ENCODE data around the gene ATXN7L1. TPM values are rescaled to one million over a fixed set of nuclear protein-coding genes. Genes with fewer than 3 reads are reported as not detected.

Gene ATXN7L1
- total and polyA plus RNA-seq, 2 of the 8 experiments (the other 6 are each of a cell fraction or from before 2014, with no cell fraction given) = 14.3 to 34.0 TPM

GRCh38 chr7:105807448-105807762, 69.0 kb downstream of the ATXN7L1 start:
- no peak overlapping the region for H2BK15ac ChIP-seq (ENCODE audit: low read length)
- H3K4me2 ChIP-seq (ENCODE audit: insufficient read depth in 1 of 2, low read depth in 2 of 2, low read length in 2 of 2) = no peak overlapping the region
- ChIA-PET POLR2A (ENCODE audit: partially characterized antibody) (no interaction called here), CTCF (ENCODE audit: partially characterized antibody) (interaction anchor here (1.1 to 5.5 kb wide), 7 partner anchors 9 to 358 kb away, joined by 3 to 39 read pairs (median 5); no protein-coding TSS in a partner anchor)
- no peaks in the 10 kb centered on the region for H3K23me2 ChIP-seq (ENCODE audit: low read depth, low read length)
- FAIRE-seq (no peak), DNase-seq (ENCODE audit: low read depth in 1 of 2, low spot score in 2 of 2) (no peak)
- H2BK5ac ChIP-seq (ENCODE audit: low read depth, low read length) = no peak overlapping the region
- WGBS, 2 experiments (ENCODE audit: extremely low coverage in 1 of 2, insufficient coverage in 1 of 2, insufficient read length in 1 of 2, insufficient replicate concordance in 2 of 2, low coverage in 1 of 2, low lambda C conversion rate in 2 of 2, missing lambda C conversion rate in 1 of 2) = 75% methylated on average over 4 of the region's 4 CpGs; no CpG with 5 or more reads in 1 of the 2 experiments
- H2BK20ac ChIP-seq (ENCODE audit: low read length) = no peak overlapping the region
- no peaks in the 10 kb centered on the region for H3K27me3 ChIP-seq (replicated peaks in 1 of 4; ENCODE audit: control insufficient read depth in 3 of 4, extremely low read depth in 1 of 4, insufficient read depth in 3 of 4, low read length in 3 of 4)
- H3K23ac ChIP-seq (ENCODE audit: insufficient read length) = no peak overlapping the region
- no peaks in the 10 kb centered on the region; the same call in 1 of the 2 replicates for H3K79me1 ChIP-seq (ENCODE audit: low read depth, low read length)
- H3K9me3 ChIP-seq (ENCODE audit: insufficient read depth in 2 of 2, low read depth in 1 of 2, low read length in 1 of 2) = no peaks in the 10 kb centered on the region
- H3K9ac ChIP-seq (replicated peaks in 1 of 4; ENCODE audit: extremely low read depth in 1 of 4, low read depth in 3 of 4, low read length in 3 of 4) = no peak overlapping the region
- no peak overlapping the region for H3K27ac ChIP-seq (ENCODE audit: low read depth, low read length)
- peaks cover 6 to 7% of the 10 kb centered on the region in 2 experiments for H4K20me1 ChIP-seq (replicated peaks in 1 of 2; ENCODE audit: control insufficient read depth in 1 of 2, insufficient read depth in 2 of 2, low read length in 2 of 2)
- no peak overlapping the region for H2BK120ac ChIP-seq (replicated peaks; ENCODE audit: low read depth, low read length)
- no peak overlapping the region for H4K91ac ChIP-seq (replicated peaks; ENCODE audit: insufficient read length, low read length)
- no peak overlapping the region for H2AFZ ChIP-seq (ENCODE audit: low read length)
- H3K36me3 ChIP-seq (ENCODE audit: control insufficient read depth in 2 of 4, insufficient read depth in 4 of 4, low read length in 3 of 4) = no peaks in the 10 kb centered on the region; a peak in 1 of 8 replicates
- no peak overlapping the region for H2AK5ac ChIP-seq (ENCODE audit: low read depth, low read length)
- no peak overlapping the region for H3K14ac ChIP-seq (ENCODE audit: insufficient read length)
- no peak overlapping the region for H3K4ac ChIP-seq (replicated peaks; ENCODE audit: insufficient read length, low read depth, low read length)
- TF ChIP-seq SAP30 (IDR thresholded peaks at IDR 0.05; ENCODE audit: insufficient read depth, insufficient replicate concordance, low read length) (no peak), RAD21 (IDR thresholded peaks at IDR 0.05 in 1 of 2, conservative IDR thresholded peaks at IDR 0.05 in 1 of 2; ENCODE audit: low read depth in 2 of 2, low read length in 2 of 2) (no peak), SP2 (IDR thresholded peaks at IDR 0.05; ENCODE audit: low read length) (no peak), CREB1 (IDR thresholded peaks at IDR 0.05) (no peak), BACH1 (IDR thresholded peaks at IDR 0.05; ENCODE audit: low read length) (no peak), KDM1A (IDR thresholded peaks at IDR 0.05; ENCODE audit: borderline replicate concordance, low read length) (no peak), SIX5 (IDR thresholded peaks at IDR 0.05; ENCODE audit: low read depth, low read length) (no peak), CEBPB (IDR thresholded peaks at IDR 0.05; ENCODE audit: low read depth, low read length) (no peak), SIRT6 (IDR thresholded peaks at IDR 0.05; ENCODE audit: low read length) (no peak), HDAC6 (IDR thresholded peaks at IDR 0.05; ENCODE audit: low read depth, low read length) (no peak), TAF7 (optimal IDR thresholded peaks at IDR 0.05; ENCODE audit: borderline replicate concordance, low read depth, low read length) (no peak)
- TF ChIP-seq, protein P1, sequence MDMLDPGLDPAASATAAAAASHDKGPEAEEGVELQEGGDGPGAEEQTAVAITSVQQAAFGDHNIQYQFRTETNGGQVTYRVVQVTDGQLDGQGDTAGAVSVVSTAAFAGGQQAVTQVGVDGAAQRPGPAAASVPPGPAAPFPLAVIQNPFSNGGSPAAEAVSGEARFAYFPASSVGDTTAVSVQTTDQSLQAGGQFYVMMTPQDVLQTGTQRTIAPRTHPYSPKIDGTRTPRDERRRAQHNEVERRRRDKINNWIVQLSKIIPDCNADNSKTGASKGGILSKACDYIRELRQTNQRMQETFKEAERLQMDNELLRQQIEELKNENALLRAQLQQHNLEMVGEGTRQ (IDR thresholded peaks at IDR 0.05; ENCODE audit: low read length) = no peak
- H3K4me1 ChIP-seq (replicated peaks in 1 of 4; ENCODE audit: control insufficient read depth in 3 of 4, insufficient read depth in 4 of 4, low read length in 3 of 4) = peaks cover 6 to 14% (median 11%) of the 10 kb centered on the region in 4 experiments; a peak in 5 of 7 replicates
- no peak overlapping the region for H4K8ac ChIP-seq (ENCODE audit: extremely low read depth, insufficient read depth, low read length)
- H3K18ac ChIP-seq (ENCODE audit: extremely low read depth, low read length) = no peak overlapping the region
- H3K79me2 ChIP-seq (ENCODE audit: control insufficient read depth in 1 of 2, insufficient read depth in 2 of 2, low read length in 2 of 2) = no peaks in the 10 kb centered on the region; a peak in 1 of 4 replicates
- no peak overlapping the region for H3K56ac ChIP-seq (replicated peaks; ENCODE audit: insufficient read length, low read depth, low read length)
- H2BK12ac ChIP-seq (ENCODE audit: low read depth, low read length) = no peak overlapping the region
- H4K5ac ChIP-seq (ENCODE audit: insufficient read length, low read depth, low read length) = no peak overlapping the region
- no peak overlapping the region for H3K4me3 ChIP-seq (ENCODE audit: extremely low read depth in 1 of 4, insufficient read depth in 2 of 4, low read depth in 3 of 4, low read length in 4 of 4)

Data from H1 (cell line).